ENCODE measurements around the gene RNF112.

RNF112 gene

DNA sequence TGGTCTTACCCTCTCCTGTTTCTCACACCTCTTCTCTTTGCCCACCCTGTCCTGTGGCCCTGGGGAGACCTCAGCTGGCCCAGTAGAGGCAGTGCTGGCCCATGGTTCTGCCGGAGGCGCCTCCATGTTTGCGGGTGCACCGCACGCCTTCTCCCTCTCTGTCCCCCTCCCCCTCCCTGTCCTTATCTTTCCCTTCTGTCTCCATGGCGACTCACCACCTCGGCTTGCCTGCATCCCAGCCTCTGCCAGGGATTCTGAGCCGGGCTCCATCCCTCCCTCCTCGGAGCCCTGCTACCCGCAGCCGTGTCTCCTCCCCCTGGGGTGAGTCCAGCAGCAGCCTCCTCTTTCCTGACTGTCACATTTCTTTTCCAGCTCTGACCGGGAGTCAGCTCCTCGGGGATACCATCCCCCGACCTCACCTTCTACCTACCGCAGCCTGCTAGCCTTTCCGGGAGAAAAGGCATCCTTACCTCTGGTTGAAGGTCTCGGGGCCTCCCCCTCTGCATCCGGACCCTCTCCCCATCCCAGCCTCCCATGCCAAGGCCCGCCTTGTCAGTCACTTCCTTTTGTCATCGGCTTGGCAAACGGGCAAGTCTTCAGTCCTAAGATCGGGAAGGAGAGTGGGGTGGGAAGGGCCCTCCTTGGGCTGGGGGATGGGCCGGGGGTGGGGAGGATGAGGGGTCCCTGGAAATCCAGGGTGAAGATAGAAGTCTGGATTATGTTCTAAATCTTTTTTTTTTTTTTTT is at the start of gene RNF112:
RNF112 (plus strand) TSS at position 358 of the 746 bp plus-strand sequence; CDS start at position 535, 177 bp downstream.
- peak in 42 of 56 donors; percentile 18 to 77 (median 53) for DNase-seq

GRCh38 chr17:19361326-19361725 is 49.7 kb upstream of the RNF112 start:
- DNase-seq, result no peak

DNA sequence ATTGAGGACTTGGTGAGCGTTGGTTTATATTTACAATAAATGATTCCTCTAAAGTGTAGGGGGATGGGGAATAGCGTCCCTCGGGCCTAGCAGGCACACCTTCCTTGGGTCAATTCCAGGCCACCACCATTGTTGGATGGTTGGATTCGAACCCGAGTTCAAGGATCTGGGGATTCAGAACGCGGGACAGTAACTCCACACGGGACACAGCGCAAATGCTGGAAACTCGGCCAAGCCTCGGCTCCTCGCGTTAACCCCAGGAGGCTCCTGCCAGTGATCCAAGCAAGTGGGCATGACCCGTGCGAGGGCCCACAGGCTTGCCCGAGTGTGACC is 49.1 kb upstream of the RNF112 start:
- no peak for DNase-seq

DNA sequence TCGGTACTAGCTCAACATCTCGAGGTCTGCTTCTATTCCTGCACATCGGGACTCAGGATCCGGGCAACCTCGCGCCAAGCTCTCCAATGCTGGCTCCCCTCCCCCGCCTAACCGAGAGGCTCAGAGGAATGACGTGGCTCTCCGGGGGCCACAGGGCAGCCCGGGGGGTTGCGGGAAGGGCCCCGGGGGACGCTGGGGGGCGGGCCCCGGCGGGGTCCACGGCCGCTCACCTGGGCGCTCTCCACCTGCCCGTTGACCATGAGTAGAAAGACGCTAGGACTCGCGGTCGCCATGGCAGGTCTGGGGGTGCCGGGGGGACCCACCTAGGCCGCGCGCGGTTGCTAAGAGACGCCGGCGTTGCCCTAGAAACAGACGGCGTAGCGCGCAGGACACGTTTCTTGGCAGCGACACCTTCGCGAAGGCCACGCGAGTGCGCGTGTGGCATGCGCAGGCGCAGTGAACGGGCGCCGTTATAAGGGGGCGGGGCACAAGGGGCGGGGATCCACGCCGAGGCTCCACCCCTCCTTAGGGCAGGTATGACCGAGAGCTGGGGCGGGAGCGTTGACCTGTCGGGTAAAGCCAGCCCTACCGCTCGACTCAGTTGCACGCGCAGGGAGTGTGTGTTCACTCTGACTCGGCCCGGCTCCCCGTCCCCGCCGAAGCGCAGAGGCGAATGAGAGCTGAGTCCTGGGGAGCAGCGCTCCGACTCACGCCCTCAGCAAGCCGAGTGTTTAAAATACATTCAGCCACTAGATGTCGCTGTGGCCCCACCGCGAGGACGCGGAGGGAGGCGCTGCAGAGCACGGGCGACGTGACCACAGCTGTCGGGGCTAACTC is 48.5 kb upstream of the RNF112 start, which contains the start of gene B9D1:
B9D1 (minus strand) TSS at position 447 of the 837 bp plus-strand sequence; CDS start at position 293, 154 bp downstream.
- peak; percentile 63 to 99 (median 93) for DNase-seq

- no peak for DNase-seq
Observed at GRCh38 chr17:19363114-19363438, 48.0 kb upstream of the RNF112 start.

GRCh38 chr17:19363460-19364035 is 47.5 kb upstream of the RNF112 start:
- DNase-seq, result no peak

DNA sequence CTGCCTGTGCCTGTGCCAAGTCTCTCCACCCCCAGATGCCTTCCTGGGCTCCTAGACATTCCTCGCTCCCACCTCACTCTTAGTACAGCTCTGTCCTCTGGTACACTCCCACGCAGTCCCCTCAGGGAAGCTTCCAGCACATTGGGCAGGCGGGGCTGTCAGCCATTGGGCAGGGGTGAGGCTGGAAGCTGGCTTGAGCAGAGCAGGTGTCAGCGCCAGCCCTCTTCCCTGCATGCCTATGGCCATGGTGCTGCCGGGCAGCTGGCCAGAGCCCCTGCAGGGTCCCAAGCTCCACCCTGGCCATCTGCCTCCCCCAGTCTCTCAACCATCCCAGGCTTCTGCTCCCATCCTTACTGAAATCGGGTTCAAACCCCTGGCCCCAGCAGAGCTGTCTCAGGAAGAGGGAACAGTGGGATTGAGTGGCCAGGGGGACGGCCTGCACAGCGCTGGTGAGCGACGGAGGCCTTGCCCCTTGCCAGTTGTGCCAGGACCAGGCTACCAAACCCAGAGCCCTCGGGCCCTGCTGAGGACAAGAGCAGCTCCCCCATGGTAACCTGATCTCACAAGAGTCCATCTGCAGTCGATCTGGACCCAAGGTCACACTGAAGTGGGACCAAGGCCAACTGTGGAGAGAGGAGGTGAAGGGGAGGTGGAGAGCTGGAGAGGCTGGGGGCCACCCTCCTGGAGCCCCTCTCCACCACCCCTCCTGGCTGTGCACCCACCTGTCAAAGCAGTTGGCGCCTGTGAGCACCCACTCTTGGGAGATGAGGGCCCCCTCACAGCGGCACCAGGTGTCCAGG is 46.1 kb upstream of the RNF112 start:
- peak in 4 of 56 donors; percentile 32 to 63 (median 36) for DNase-seq

DNA sequence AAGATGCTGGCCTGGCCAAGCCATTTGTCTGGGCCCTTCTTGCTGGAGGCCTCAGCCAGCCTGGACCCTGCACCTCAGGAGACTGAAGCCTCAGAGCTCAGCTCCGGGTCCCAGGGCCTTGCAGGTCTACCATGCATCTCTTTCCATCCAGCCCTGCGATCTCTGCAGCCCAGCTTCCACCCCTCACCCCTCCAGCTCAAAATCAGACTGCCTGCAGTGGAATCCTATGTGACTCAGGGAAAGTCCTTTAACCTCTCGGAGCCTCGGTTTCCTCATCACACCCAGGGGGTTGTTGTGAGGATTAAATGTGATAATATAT is 45.6 kb upstream of the RNF112 start:
- DNase-seq, result no peak

- DNase-seq, result no peak
Observed at GRCh38 chr17:19365833-19366636, 45.0 kb upstream of the RNF112 start.

- no peak for DNase-seq
Observed at GRCh38 chr17:19366637-19366972, 44.4 kb upstream of the RNF112 start.

DNA sequence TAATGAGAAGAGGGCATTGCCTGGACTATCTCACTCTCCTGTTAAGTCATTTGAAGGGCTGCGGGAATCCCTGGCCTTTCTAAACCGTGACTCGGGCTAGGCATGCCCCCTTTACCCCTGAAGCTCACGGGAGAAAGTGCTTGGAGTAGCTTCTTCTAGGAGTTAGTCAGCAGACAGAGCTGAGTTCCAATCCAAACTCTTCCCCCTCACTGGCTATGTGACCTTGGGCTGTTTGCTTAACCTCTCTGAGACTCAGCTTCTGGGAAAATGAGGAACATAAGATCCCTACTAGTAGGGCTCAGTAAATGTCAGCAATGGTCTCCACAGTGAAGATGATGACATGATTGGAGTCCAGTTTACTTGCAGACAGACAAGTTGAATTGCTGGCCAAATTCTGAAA is 42.8 kb upstream of the RNF112 start:
- no peak for DNase-seq

DNA sequence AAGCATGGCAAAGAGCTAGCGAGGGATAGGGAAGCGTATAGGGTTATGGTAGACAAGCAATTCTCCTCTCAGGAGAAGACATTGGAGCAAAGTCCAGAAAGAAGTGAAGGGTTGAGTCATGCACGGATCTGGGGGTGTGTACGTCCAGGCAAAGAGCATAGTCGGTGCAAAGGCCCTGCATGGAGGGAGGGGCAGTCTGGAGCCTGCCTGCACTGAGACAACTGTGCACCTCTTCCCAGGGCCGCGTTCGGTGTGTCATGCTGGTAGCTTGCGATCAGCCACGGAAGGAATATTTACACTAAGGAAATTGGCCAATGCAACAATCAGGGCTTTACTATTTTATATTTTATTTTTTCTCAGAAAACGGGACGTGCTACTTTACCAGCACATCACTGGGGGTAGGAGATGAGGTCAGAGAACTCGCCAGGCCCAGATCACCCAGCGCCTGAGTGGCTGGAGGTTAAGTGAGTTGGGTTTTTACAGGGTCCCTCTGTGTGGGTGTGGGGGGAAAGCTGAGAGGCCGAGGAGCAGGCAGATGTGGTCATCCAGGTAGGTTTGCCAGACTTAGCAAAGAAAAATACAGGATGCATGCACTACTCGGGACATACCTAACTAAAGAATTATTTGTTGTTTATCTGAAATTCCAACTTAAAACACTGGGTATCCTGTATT is 41.8 kb upstream of the RNF112 start:
- DNase-seq, result no peak

DNA sequence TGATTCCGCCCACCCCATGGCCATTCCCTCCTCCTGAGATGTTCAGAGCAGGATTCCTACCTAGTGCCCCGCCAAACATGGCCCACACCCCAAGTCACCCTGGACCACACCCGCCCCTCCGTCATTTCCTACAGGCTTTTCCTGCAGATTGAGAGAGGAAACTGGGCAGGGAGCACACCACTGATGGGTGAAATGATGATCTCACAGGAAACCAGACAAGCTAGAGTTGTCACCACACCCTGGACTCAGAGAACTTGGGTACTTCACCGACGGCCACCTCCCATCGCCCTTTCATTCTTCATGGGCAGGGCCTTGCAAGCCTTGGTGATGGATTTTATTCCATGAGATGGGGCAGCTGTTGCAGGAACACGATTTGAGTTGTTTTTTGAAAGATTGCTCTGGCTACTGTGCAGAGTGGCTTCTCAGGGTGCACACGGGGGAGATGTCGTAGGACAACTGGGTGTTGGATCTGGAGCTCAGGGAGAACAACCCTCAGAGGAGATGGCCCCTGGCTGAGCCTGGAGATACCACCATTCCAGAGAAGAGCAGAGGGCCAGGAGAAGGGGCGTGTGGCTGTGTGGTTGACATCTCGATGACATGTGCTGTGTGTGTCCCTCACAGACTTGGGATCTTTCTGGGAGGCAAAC is 41.1 kb upstream of the RNF112 start:
- DNase-seq, result no peak

DNA sequence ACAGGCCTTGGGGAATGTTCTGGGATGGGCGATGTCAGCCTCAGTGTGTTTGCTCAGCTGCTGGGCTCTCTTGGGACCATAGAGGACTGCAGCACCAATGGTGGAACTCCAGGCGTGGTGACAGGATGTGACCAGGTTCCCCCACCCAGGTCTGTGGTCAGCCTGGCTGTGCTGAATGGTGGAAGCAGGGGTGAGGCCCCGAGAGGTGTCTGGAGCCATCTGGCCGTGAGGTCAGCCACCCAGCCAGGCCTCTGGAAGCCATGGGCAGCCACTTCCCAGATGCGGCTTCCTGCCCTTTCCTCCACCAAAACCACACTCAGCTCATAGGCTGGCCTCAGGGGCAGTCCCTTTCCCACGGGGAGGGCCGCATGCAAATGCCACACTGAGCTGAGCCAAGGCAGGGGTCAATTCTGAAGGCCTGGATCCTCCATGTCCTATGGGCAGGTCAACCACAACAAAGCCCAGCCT is 40.5 kb upstream of the RNF112 start:
- DNase-seq, result no peak

DNA sequence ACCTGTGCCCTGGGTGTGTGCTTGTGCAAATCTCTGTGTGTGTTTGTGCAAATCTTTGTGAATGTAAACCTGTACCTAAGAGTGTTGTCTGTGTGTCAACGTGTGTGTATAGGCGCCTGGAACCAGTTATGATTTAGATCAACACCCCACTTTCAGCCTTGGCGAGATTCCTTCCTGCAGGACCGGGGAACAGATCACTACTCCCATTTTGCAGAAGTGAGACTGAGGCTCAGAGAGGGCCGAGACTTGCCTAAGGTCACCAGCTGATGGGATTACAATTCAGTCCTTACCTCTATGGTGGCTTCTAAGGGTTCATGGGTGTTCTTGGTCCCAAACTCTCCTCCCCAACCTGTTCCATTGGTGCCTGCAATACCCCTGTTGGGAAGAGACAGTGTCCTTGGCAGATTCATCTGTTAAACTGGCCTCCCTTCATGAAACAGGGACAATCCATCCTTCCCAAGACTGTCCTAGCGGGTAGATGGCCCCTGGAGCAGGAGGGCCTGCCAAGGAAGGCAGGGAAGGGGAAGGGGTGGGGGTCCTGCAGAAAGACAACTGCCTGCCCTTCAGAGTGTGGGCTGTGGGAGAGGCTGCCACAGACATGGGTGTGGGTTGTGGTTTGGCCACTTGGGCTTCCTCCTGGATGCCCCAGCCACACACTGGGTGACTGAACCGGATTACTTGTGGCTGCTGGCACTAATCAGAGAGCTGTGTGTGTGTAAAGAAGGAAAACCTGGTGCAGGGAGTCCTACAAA is 39.6 kb upstream of the RNF112 start:
- no peak for DNase-seq

GRCh38 chr17:19372011-19372370 is 39.0 kb upstream of the RNF112 start:
- no peak for DNase-seq

DNA sequence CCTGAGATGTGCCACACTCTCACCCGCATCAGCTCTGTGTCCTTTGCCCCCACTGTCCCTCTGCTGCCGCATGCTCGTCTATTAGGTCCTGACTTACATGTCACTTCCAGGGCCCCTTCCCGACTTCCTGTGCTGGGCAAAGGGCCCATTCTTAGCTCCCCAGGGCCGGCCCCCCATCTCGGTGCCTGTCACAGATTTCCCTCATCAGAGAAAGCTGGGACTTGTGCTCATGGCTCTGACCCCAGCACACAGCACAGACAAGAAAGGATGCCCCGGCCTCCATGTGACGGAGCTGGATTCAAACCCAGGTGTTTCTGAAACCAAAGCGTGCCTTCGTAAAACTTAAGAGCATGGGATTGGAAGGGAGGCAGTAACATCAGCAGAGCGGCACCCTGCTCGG is 38.6 kb upstream of the RNF112 start:
- no peak for DNase-seq

GRCh38 chr17:19372866-19373504 is 38.0 kb upstream of the RNF112 start:
- DNase-seq, result no peak

DNA sequence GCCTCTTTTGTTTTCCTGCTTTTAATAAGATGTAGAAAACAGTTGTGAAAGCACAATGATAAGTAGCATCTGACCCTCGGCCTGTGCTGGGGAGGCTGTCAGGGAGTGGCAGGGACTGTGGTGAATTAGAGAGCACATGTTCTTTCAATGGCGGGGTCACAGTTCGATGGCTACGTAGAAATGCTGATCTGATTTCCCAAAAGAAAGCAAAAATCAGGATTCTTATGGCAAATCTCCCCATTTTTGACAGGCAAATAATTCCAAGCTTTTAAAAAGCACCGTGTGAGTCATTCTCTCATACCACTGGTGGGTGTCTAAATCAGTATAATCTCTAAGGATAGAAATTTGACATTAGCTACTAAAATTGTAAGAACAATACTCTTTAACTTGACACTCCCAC is 36.9 kb upstream of the RNF112 start:
- DNase-seq, result no peak
